ENCODE results near the gene MAP3K21. TPM values are rescaled to one million over a fixed set of nuclear protein-coding genes. Genes with fewer than 3 reads are reported as not detected.

Gene MAP3K21
- total and polyA plus RNA-seq, 9 of the 15 experiments (the other 6 are each of a cell fraction or from before 2014, with no cell fraction given), result 0.23 to 0.86 (median 0.49) TPM

GRCh38 chr1:233387585-233387984 lies 60.1 kb downstream of the MAP3K21 start:
- Histone ChIP-seq H3K4me1 (replicated peaks in 1 of 2; ENCODE audit: control insufficient read depth in 2 of 2, insufficient read depth in 2 of 2, low read length in 2 of 2) (no peaks in the 10 kb centered on the region), H3K79me2 (ENCODE audit: control insufficient read depth, insufficient read depth, low read length) (no peaks in the 10 kb centered on the region), H3K27ac (ENCODE audit: extremely low read depth, low read depth, low read length) (no peak overlapping the region), H3K9me1 (ENCODE audit: control insufficient read depth, insufficient read depth, low read length) (no peaks in the 10 kb centered on the region), H3K36me3 (ENCODE audit: control insufficient read depth, insufficient read depth, low read length) (no peaks in the 10 kb centered on the region), H3K9ac (ENCODE audit: insufficient read depth in 1 of 2, low read depth in 2 of 2, low read length in 2 of 2) (no peak overlapping the region), H3K4me3 (no peak overlapping the region), H3K4me2 (ENCODE audit: insufficient read depth, low read length) (no peak overlapping the region), H2AFZ (ENCODE audit: low read depth, low read length) (no peak overlapping the region), H4K20me1 (replicated peaks; ENCODE audit: control insufficient read depth, insufficient read depth, low read length) (no peaks in the 10 kb centered on the region), H3K27me3 (ENCODE audit: control insufficient read depth in 2 of 2, insufficient read depth in 2 of 2, low read length in 2 of 2) (no peaks in the 10 kb centered on the region), H3K9me3 (replicated peaks; ENCODE audit: control insufficient read depth, insufficient read depth, low read depth, low read length) (no peaks in the 10 kb centered on the region)
- ATAC-seq (no peak), DNase-seq (ENCODE audit: extremely low read depth in 1 of 4, low spot score in 3 of 4) (no peak), FAIRE-seq (no peak)
- ChIA-PET POLR2A (interaction anchor here (1.0 kb wide), 1 partner anchor 20 kb away, joined by 3 read pairs; no protein-coding TSS in a partner anchor), CTCF (ENCODE audit: low intra/inter-chr PET ratio) (no interaction called here)
- 0% methylated on average over 3 of the region's 3 CpGs for WGBS (ENCODE audit: insufficient coverage, low coverage, missing lambda C conversion rate)
- in situ Hi-C loops (cut with MboI) (loop anchor here (25.0 kb wide), 1 partner anchor 675 kb away; no protein-coding TSS in a partner anchor), intact Hi-C loops (cut with micrococcal nuclease) (no loop called here)
- BruUV-seq (replicated peaks), result no TSS peak
- no peak for TF ChIP-seq ZNF699 (CRISPR knock-in tag; IDR thresholded peaks at IDR 0.05; ENCODE audit: insufficient replicate concordance)
- no peak for TF ChIP-seq MCM2 (IDR thresholded peaks at IDR 0.05; ENCODE audit: low read depth)
- no peak for TF ChIP-seq KDM4B (IDR thresholded peaks at IDR 0.05; ENCODE audit: borderline replicate concordance in 2 of 2, low read depth in 1 of 2)
- no peak for TF ChIP-seq DACH1 (IDR thresholded peaks at IDR 0.05; ENCODE audit: partially characterized antibody)
- TF ChIP-seq XRCC4 (IDR thresholded peaks at IDR 0.05; ENCODE audit: extremely low read depth, insufficient read depth, insufficient read length), result no peak
- no peak for TF ChIP-seq YBX1 (IDR thresholded peaks at IDR 0.05)
- TF ChIP-seq BCLAF1 (IDR thresholded peaks at IDR 0.05; ENCODE audit: borderline replicate concordance in 1 of 2, control insufficient read depth in 1 of 2, low read depth in 2 of 2, low read length in 1 of 2), result no peak
- no peak for TF ChIP-seq SETDB1 (IDR thresholded peaks at IDR 0.05; ENCODE audit: low read length)
- no peak for TF ChIP-seq RHOXF2B (CRISPR knock-in tag; conservative IDR thresholded peaks at IDR 0.05)
- no peak for TF ChIP-seq KLF13 (tag; IDR thresholded peaks at IDR 0.05; ENCODE audit: borderline replicate concordance, low read depth)
- no peak for TF ChIP-seq ZNF282 (CRISPR knock-in tag; IDR thresholded peaks at IDR 0.05)
- TF ChIP-seq NFIC (IDR thresholded peaks at IDR 0.05), result no peak
- no peak for TF ChIP-seq MYNN (IDR thresholded peaks at IDR 0.05)
- no peak for TF ChIP-seq MYNN (CRISPR knock-in tag; IDR thresholded peaks at IDR 0.05)
- TF ChIP-seq ELK1 (CRISPR knock-in tag; IDR thresholded peaks at IDR 0.05), result no peak
- no peak for TF ChIP-seq ZNF121 (CRISPR knock-in tag; conservative IDR thresholded peaks at IDR 0.05)
- no peak for TF ChIP-seq BRD4 (IDR thresholded peaks at IDR 0.05)
- no peak for TF ChIP-seq ZNF76 (CRISPR knock-in tag; IDR thresholded peaks at IDR 0.05; ENCODE audit: borderline replicate concordance)
- no peak for TF ChIP-seq ZNF511 (CRISPR knock-in tag; IDR thresholded peaks at IDR 0.05)
